HT1080 (cell line): ENCODE measurements around the gene TDRD5. TPM values are rescaled to one million over a fixed set of nuclear protein-coding genes. Genes with fewer than 3 reads are reported as not detected.
A peak's percentile ranks its signal among the peaks of the same experiment; 100 is the strongest.

Experiments
- DNase-seq: peaks from one replicate; pipeline ENCODE4 v3.0.0-alpha.2; 2015; ENCODE audit warnings: low read depth
- polyA plus RNA-seq, 2 experiments: library from polyadenylated mRNA; depleted of rRNA; stranded (reverse); fragments of >200 nt; gene quantifications; 2 replicates each; pipeline ENCODE4 v1.2.3, GENCODE V29; 2015
- total RNA-seq: library from RNA; depleted of rRNA; stranded (reverse); fragments of >200 nt; shearing (Covaris generic); gene quantifications from 2 replicates; pipeline ENCODE4 v1.2.3, GENCODE V29; 2014; rRNA removed

TDRD5 gene, protein sequence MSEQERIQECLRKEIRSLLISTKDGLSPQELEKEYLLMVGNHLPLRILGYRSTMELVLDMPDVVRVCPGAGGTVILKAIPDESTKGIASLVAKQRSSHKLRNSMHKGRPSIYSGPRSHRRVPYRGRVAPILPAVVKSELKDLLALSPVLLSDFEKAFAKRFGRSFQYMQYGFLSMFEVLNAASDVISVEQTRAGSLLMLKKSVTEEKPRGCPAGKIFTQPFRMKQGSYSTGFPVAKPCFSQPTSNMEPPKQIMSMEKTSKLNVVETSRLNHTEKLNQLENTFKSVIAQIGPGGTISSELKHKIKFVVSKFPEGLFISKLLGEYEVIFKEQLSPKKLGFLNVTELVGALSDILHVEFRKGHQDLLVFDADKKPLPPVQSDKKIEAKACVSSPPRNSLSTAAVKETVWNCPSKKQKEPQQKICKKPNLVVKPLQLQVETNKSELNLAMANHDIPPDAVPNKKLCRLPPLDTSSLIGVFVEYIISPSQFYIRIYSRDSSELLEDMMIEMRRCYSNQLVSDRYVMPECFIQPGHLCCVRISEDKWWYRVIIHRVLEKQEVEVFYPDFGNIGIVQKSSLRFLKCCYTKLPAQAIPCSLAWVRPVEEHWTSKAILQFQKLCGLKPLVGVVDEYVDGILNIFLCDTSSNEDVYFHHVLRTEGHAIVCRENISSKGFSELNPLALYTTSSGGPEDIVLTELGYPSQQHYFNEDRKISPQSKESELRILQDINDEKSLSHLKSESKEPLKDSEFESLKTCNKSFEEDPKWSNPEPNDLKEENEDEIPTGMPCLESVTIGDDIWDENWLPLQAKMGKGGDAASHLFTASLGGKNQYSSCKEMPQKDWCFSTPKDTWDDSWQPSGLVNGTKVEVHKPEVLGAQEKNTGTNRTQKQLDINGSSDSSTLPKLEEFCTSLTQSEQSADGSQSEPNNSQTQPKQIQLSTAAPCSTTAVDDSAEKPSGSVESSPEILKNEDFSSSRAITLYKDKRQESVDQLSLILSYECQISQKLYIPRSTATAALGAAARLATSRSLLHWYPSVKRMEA
- not detected in 2 replicates for total RNA-seq
- polyA plus RNA-seq (2015; cell fraction: cytosol; rRNA removed): 0.19 TPM in 1 of 2 replicates, not detected in the other
- polyA plus RNA-seq (2015; cell fraction: nucleus; rRNA removed): not detected in 2 replicates

- DNase-seq: no peak
Observed at GRCh38 chr1:179591592-179592580, at the start of gene TDRD5. TSS of gene TDRD5 (plus strand) at chr1:179591832. CDS start at chr1:179592616, 784 bp downstream.

- DNase-seq: no peak
Observed at GRCh38 chr1:179545321-179545720, 46.3 kb upstream of the TDRD5 start.

- no peak for DNase-seq
Observed at GRCh38 chr1:179547021-179547535, 44.6 kb upstream of the TDRD5 start.

DNA sequence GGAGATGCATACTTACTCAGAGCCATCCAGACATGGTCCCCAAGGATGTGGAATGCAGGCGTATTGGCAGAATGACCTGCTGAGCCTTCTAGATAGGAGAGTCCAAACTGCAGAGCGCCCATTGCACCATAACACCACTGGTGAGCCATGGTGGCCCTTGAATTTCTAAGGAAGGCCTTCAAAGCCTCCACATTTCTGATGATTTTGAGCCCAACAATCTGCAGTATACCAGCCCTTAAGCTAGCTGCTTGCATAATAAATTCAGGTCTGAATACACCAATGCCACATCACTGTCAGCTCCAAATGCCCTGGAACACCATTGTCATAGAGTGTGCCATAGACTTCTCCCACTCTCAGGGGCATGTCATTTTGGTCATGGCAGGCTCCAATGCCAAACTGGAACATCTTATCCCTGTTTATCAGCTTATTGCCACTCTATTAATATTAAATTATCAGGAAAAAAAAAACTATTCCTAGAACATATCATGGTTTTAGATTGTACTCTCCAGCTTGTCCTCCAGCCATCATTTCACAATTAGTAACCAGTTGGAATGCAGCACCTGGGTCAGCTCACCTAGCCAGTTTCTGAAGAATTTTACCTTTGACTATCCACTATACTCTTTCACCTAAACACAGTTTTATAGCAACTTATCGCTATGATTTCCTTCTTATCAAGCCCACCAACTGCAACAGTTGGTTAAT, 42.8 kb upstream of the TDRD5 start:
- DNase-seq: no peak

- DNase-seq: no peak
Observed at GRCh38 chr1:179549368-179549700, 42.3 kb upstream of the TDRD5 start.

- DNase-seq: peak; percentile 70
Observed at GRCh38 chr1:179550746-179551682, 40.6 kb upstream of the TDRD5 start.

GRCh38 chr1:179554427-179554826, 37.2 kb upstream of the TDRD5 start:
- no peak for DNase-seq

DNA sequence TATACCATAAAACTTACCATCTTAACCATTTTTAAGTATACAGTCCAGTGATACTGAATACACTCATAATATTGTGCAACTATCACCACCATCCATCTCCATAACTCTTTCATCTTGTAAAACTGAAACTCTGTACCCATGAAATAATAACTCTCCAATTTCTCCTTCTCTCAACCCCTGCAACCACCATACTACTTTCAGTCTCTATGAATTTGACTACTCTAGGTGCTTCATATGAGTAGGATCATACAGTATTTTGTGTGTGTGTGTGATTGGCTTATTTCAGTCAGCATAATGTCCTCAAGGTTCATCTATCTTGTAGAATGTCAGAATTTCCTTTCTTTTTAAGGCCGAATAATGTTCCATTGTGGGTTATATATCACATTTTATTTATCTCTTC, 33.6 kb upstream of the TDRD5 start:
- no peak for DNase-seq

DNA sequence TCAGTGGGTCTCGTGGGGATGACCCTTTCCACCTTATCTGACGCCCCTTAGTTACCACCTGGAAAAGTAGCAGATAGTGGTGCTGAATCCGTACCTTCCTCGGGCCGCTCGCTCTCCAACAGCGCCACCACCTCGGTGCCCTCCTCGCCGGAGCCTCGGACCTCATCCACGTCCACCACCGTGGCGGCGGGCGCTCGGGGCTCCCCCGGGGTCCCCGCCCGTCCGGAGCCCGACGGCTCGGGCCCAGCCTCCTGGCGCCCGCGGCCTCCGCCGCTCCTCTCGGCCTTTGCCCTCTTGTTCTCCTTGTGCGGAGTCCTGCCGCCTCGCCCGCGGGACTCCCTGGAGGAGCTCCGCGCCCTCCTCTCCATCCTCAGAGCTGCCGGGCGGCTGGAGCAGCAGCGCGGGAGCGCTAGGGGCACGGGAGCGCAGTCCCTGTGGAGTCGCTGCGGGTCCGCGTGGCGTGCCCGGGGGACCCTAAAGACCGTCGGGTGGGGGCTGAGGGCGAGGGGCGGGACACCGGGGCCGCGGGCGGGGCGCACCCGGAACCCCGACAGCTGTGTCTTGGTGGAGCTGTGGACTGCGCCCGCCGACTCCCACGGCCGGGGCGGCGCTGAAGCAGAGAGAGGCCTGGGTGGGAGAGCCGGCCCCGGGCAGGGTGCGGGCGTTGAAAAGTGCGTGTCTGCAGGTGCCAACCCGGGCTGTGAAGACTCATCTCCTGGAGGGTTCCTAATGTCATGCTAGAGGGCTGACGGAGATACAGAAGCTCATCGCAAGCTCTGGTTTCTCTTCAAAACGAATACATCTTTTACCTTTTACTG, 15.9 kb upstream of the TDRD5 start, which contains the start of gene NPHS2:
Gene NPHS2 (minus strand): TSS at position 452 of the 818 bp plus-strand sequence. CDS start 84 bp downstream, at position 368.
- no peak for DNase-seq

DNA sequence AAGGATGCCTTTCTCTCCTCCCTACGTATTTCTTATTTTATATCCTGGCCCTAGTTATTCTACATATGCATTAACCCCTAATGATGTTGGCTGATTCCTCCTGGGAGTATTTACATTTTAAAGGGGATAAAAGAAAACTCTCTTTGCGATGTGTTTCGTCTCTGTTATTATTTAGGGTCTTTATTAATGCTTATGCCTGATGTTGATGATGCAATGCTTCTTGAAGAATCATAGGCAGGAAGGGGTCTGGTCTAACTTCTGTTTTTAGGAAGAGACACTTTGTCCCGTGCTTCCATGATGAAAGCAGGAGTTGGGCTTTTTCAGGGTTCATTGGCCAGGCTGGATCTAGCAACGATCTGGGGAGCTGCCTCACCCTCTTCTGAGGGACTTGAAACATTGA, 15.1 kb upstream of the TDRD5 start:
- no peak for DNase-seq

DNA sequence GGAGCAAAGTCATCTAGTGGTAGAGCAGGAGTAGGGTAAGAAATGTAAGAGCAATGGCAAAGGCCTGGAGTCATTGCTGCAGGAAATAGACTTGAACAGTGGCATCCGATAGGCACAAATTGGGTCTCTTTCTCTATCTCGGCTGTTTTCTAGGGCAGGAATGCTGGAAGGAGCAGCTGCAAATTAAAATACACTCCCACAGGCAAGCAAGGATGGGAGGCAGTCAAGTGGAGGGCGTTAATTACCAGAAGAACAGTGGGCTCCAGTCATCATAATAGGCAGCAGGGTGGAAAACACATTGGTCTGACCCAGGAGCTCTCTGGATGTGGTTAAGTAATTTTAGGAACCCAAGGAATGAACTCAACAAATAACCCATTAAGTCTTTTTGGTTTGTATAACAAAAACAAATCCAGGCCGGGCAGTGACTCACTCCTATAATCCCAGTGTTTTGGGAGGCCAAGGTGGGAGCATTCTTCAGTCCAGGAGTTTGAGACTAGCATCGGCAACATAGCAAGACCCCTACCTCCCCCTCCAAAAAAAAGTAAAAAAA, 7.8 kb upstream of the TDRD5 start:
- no peak for DNase-seq

- peak; percentile 16 for DNase-seq
Observed at GRCh38 chr1:179586107-179586823, 5.4 kb upstream of the TDRD5 start.

DNA sequence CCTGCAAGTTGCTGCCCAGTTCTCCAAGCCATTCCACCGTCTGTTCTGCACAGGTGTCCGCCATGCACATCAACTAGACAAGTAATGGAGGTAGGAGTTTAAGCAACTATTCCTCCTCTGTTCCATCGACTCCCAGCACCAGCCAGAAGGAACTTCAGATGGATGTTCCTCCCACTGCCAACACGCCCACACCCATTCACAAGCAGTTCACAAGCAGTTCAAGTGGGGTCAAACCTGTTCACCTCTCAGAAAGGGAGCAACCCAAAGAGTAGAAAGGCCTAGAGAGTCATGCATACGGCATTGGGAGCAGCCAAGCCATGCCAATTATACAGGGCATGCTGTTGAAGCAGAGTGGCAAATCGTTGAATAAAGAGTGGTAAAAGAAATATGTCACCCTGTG, 4.3 kb upstream of the TDRD5 start:
- no peak for DNase-seq

GRCh38 chr1:179588425-179589024, 3.1 kb upstream of the TDRD5 start:
- no peak for DNase-seq

- DNase-seq: no peak
Observed at GRCh38 chr1:179589509-179589908, 2.1 kb upstream of the TDRD5 start.

- DNase-seq: no peak
Observed at GRCh38 chr1:179590671-179591070, 961 bp upstream of the TDRD5 start.
